Brain microvascular endothelial cell (primary cell): ENCODE measurements around the gene FBXL19.
A peak's percentile ranks its signal among the peaks of the same experiment; 100 is the strongest.

Experiments
- DNase-seq: peaks from one replicate; pipeline ENCODE4 v3.0.0-alpha.2; 2020
- H3K27ac ChIP-seq: fragments of 250-450 bp; sonication (Bioruptor Pico); 2 replicates; pipeline ENCODE4 v1.5.1; 2020; ENCODE audit warnings: mild to moderate bottlenecking, moderate library complexity
- H3K27me3 ChIP-seq: fragments of 250-450 bp; sonication (Bioruptor Pico); replicated peaks from 2 replicates; pipeline ENCODE4 v1.5.1; 2020; ENCODE audit warnings: mild to moderate bottlenecking
- H3K36me3 ChIP-seq: fragments of 250-450 bp; sonication (Bioruptor Pico); replicated peaks from 2 replicates; pipeline ENCODE4 v1.5.1; 2020; ENCODE audit warnings: mild to moderate bottlenecking
- H3K4me3 ChIP-seq: 2 replicates; pipeline ENCODE4 v1.5.1; 2011; ENCODE audit warnings: low read depth, mild to moderate bottlenecking, control low read depth, low read length, moderate library complexity
- CTCF ChIP-seq: IDR thresholded peaks from 2 replicates; pipeline ENCODE4 v1.5.1; 2011; ENCODE audit warnings: low read depth, mild to moderate bottlenecking, moderate library complexity, low read length, control low read depth, inconsistent platforms; ENCODE audit errors: missing control alignments
- in situ Hi-C: cut with HindIII; loops from 2 replicates; pipeline ENCODE4 v1.10.0; 2017; ENCODE audit warnings: low sequenced_read_pairs, low pct_ligation_motif_present

The FBXL19 gene

GRCh38 chr16:30910427-30911029, 12.8 kb upstream of the FBXL19 start:
- Histone ChIP-seq H3K36me3 (no peaks in the 10 kb centered on the region), H3K27ac (no peak overlapping the region), H3K4me3 (no peak overlapping the region), H3K27me3 (no peaks in the 10 kb centered on the region)
- TF ChIP-seq CTCF, result no peak
- in situ Hi-C loops, result no loop called here
- no peak for DNase-seq

GRCh38 chr16:30912794-30913412, 10.5 kb upstream of the FBXL19 start:
- no peak for DNase-seq
- no peak overlapping the region for H3K27ac ChIP-seq
- H3K4me3 ChIP-seq, result no peak overlapping the region
- in situ Hi-C loops, result no loop called here
- no peaks in the 10 kb centered on the region for H3K27me3 ChIP-seq
- no peak for TF ChIP-seq CTCF
- no peaks in the 10 kb centered on the region for H3K36me3 ChIP-seq

- Histone ChIP-seq H3K36me3 (no peaks in the 10 kb centered on the region), H3K27me3 (no peaks in the 10 kb centered on the region), H3K4me3 (no peak overlapping the region), H3K27ac (no peak overlapping the region)
- TF ChIP-seq CTCF, result no peak
- in situ Hi-C loops, result no loop called here
- DNase-seq, result no peak
Observed at GRCh38 chr16:30914830-30915229, 8.5 kb upstream of the FBXL19 start.

GRCh38 chr16:30918614-30919013, 4.8 kb upstream of the FBXL19 start:
- no peak for DNase-seq
- Histone ChIP-seq H3K27ac (no peak overlapping the region), H3K36me3 (no peaks in the 10 kb centered on the region), H3K27me3 (no peaks in the 10 kb centered on the region), H3K4me3 (no peak overlapping the region)
- no peak for TF ChIP-seq CTCF
- in situ Hi-C loops, result no loop called here

- in situ Hi-C loops, result no loop called here
- Histone ChIP-seq H3K27me3 (no peaks in the 10 kb centered on the region), H3K36me3 (no peaks in the 10 kb centered on the region), H3K4me3 (no peak overlapping the region), H3K27ac (no peak overlapping the region)
- TF ChIP-seq CTCF, result no peak
- DNase-seq, result no peak
Observed at GRCh38 chr16:30920891-30921290, 2.5 kb upstream of the FBXL19 start.

- Histone ChIP-seq H3K36me3 (no peaks in the 10 kb centered on the region), H3K27ac (no peak overlapping the region), H3K27me3 (no peaks in the 10 kb centered on the region), H3K4me3 (peak overlapping the region; percentile 68)
- in situ Hi-C loops, result no loop called here
- no peak for DNase-seq
- TF ChIP-seq CTCF, result no peak
Observed at GRCh38 chr16:30921459-30921747, 2.0 kb upstream of the FBXL19 start.
